Spleen (tissue), 11 donors: ENCODE results near the gene VSIG10L2. TPM values are rescaled to one million over a fixed set of nuclear protein-coding genes. Genes with fewer than 3 reads are reported as not detected.

Source experiments
- DNase-seq: peaks from one replicate; pipeline ENCODE4 v3.0.0-alpha.2; 2020
- H3K27ac ChIP-seq, 8 donors: fragments of 200-600 bp; sonication (generic) in 7 of 8; 1 replicate in 4 of 8; 2 replicates in 4 of 8; pipeline versions ENCODE4 v1.5.0 to v1.8.0; 2016 to 2021; ENCODE audit warnings: inconsistent platforms in 4 of 8, mild to moderate bottlenecking in 4 of 8, moderate library complexity in 1 of 8
- H3K27me3 ChIP-seq, 7 donors: fragments of 200-600 bp; sonication (generic) in 6 of 7; replicated peaks in 1 of 7; 1 replicate in 4 of 7; 2 replicates in 3 of 7; pipeline versions ENCODE4 v1.5.0 to v1.8.0; 2016 to 2021; ENCODE audit warnings: inconsistent platforms in 3 of 7, mild to moderate bottlenecking in 1 of 7
- H3K36me3 ChIP-seq, 6 donors: fragments of 200-600 bp; sonication (generic) in 5 of 6; 1 replicate in 4 of 6; 2 replicates in 2 of 6; pipeline versions ENCODE4 v1.5.0 to v1.8.0; 2016 to 2021; ENCODE audit warnings: inconsistent platforms in 2 of 6
- H3K4me1 ChIP-seq, 6 donors: fragments of 200-600 bp; sonication (generic) in 5 of 6; 1 replicate in 3 of 6; 2 replicates in 3 of 6; pipeline versions ENCODE4 v1.5.0 to v1.8.0; 2016 to 2021; ENCODE audit warnings: inconsistent platforms in 3 of 6
- H3K4me3 ChIP-seq, 8 donors: fragments of 200-600 bp; sonication (generic) in 7 of 8; 1 replicate in 4 of 8; 2 replicates in 4 of 8; pipeline versions ENCODE4 v1.5.0 to v1.8.0; 2016 to 2021; ENCODE audit warnings: inconsistent platforms in 4 of 8, mild to moderate bottlenecking in 4 of 8, moderate library complexity in 2 of 8
- H3K9me3 ChIP-seq, 8 donors: fragments of 200-600 bp; sonication (generic) in 7 of 8; 1 replicate in 4 of 8; 2 replicates in 4 of 8; pipeline versions ENCODE4 v1.5.0 to v1.8.0; 2016 to 2021; ENCODE audit warnings: inconsistent platforms in 4 of 8
- CTCF ChIP-seq, 11 experiments: fragments of 200-600 bp in 7 of 11; fragments of 450-650 bp in 4 of 11; sonication (generic) in 4 of 11; IDR thresholded peaks in 8 of 11; conservative IDR thresholded peaks in 3 of 11; 1 replicate in 7 of 11; 2 replicates in 4 of 11; pipeline versions ENCODE4 v1.4.0 to v1.8.0; 2016 to 2021; ENCODE audit warnings: antibody characterized with exemption in 11 of 11, inconsistent platforms in 4 of 11, mild to moderate bottlenecking in 1 of 11
- POLR2A ChIP-seq, 3 donors: fragments of 450-650 bp; IDR thresholded peaks; one replicate each; pipeline ENCODE4 v1.5.1; 2017; ENCODE audit warnings: antibody characterized with exemption in 3 of 3, mild to moderate bottlenecking in 1 of 3
- POLR2AphosphoS5 ChIP-seq, 3 donors: sonication (generic); formaldehyde crosslinking; IDR thresholded peaks; one replicate each; pipeline ENCODE4 v1.5.1; 2017; ENCODE audit warnings: antibody characterized with exemption in 3 of 3
- WGBS, 5 donors: extraction: QIAGEN DNeasy Blood & Tissue Kit in 3 of 5; methylation state at CpG; one replicate each; pipeline versions ENCODE4 v1.1.5 to v1.1.7; 2013 to 2018; 5-methylcytosine and 5-hydroxymethylcytosine counted together
- intact Hi-C: fragments of 100-400 bp; cut with DNase I; formaldehyde crosslinking; loops from one replicate; pipeline ENCODE4 v1.15.0; 2023; ENCODE audit warnings: low total_unique reads
- polyA plus RNA-seq, 3 donors: library from polyadenylated mRNA; stranded (reverse); fragments of 200-250 nt; gene quantifications; one replicate each; pipeline ENCODE4 v1.2.1, GENCODE V29; 2013
- total RNA-seq, 7 donors: library from RNA; depleted of rRNA in 3 of 7; stranded (reverse); fragments of >200 nt in 3 of 7; fragmentation: NEBNext Ultra II Directional in 4 of 7; extraction: Animal tissue kit (Norgen Biotek cat#: 25700) in 4 of 7; gene quantifications; one replicate each; pipeline versions ENCODE4 v1.1.0 to v1.2.1, GENCODE V29; 2016 to 2021
- donor health status: healthy with polysubstance abuse.
- donor health status: DM: no; HTN: no; CAD: no; lungs with moderate emphysema.
- donor health status: DM: no; HTN: no; CAD: no.
- donor health status: Bipolar disorder and iron deficiency.
- donor health status: healthy.
- donor health status: DM: no; HTN: no; CAD: no.
- donor health status: DM: yes; HTN: yes; CAD: no.

The VSIG10L2 gene
- total and polyA plus RNA-seq, 10 donors, result 1.2 to 7.1 (median 3.1) TPM; not detected in 1

- intact Hi-C loops, result no loop called here
- DNase-seq, result no peak
- H3K4me3 ChIP-seq, result no peak overlapping the region
- H3K36me3 ChIP-seq, result no peaks in the 10 kb centered on the region
- no peaks in the 10 kb centered on the region for H3K9me3 ChIP-seq
- H3K27ac ChIP-seq, result no peak overlapping the region
- 42 to 83% (median 76%) methylated on average over 2 of the region's 2 CpGs for WGBS, 5 donors
- peaks cover 0 to 19% (median 0%) of the 10 kb centered on the region in 7 donors for H3K27me3 ChIP-seq
- H3K4me1 ChIP-seq, result peaks cover 0 to 4% (median 0%) of the 10 kb centered on the region in 6 donors
- TF ChIP-seq CTCF (IDR thresholded peaks at IDR 0.05 in 8 of 11, conservative IDR thresholded peaks at IDR 0.05 in 3 of 11), result no peak
- TF ChIP-seq POLR2AphosphoS5 (IDR thresholded peaks at IDR 0.05), result no peak
- TF ChIP-seq POLR2A (IDR thresholded peaks at IDR 0.05), result no peak
Measured at GRCh38 chr11:125955856-125956255, 10.0 kb downstream of the VSIG10L2 start.

GRCh38 chr11:125956391-125957134 is 10.7 kb downstream of the VSIG10L2 start:
- DNase-seq, result peak; percentile 60
- TF ChIP-seq CTCF (IDR thresholded peaks at IDR 0.05 in 8 of 11, conservative IDR thresholded peaks at IDR 0.05 in 3 of 11) (no peak), POLR2A (IDR thresholded peaks at IDR 0.05) (no peak), POLR2AphosphoS5 (IDR thresholded peaks at IDR 0.05) (no peak)
- no peaks in the 10 kb centered on the region for H3K36me3 ChIP-seq
- H3K27me3 ChIP-seq, result peaks cover 0 to 14% (median 0%) of the 10 kb centered on the region in 7 donors
- peaks cover 0 to 1% (median 0%) of the 10 kb centered on the region in 8 donors for H3K9me3 ChIP-seq
- H3K27ac ChIP-seq, result no peak overlapping the region
- intact Hi-C loops, result no loop called here
- no peak overlapping the region for H3K4me3 ChIP-seq
- 85 to 91% (median 89%) methylated on average over 22 of the region's 22 CpGs for WGBS, 5 donors
- H3K4me1 ChIP-seq, result peaks cover 0 to 4% (median 0%) of the 10 kb centered on the region in 6 donors

- peaks cover 0 to 4% (median 0%) of the 10 kb centered on the region in 6 donors for H3K4me1 ChIP-seq
- TF ChIP-seq POLR2AphosphoS5 (IDR thresholded peaks at IDR 0.05) (no peak), POLR2A (IDR thresholded peaks at IDR 0.05) (no peak), CTCF (IDR thresholded peaks at IDR 0.05 in 8 of 11, conservative IDR thresholded peaks at IDR 0.05 in 3 of 11) (no peak)
- 82 to 88% (median 86%) methylated on average over 14 of the region's 14 CpGs for WGBS, 5 donors
- no peaks in the 10 kb centered on the region for H3K36me3 ChIP-seq
- H3K4me3 ChIP-seq, result no peak overlapping the region
- intact Hi-C loops, result no loop called here
- peaks cover 0 to 14% (median 0%) of the 10 kb centered on the region in 7 donors for H3K27me3 ChIP-seq
- DNase-seq, result no peak
- H3K27ac ChIP-seq, result no peak overlapping the region
- peaks cover 0 to 13% (median 8%) of the 10 kb centered on the region in 8 donors for H3K9me3 ChIP-seq
Measured at GRCh38 chr11:125957618-125958332, 11.9 kb downstream of the VSIG10L2 start.

GRCh38 chr11:125958872-125959400 is 13.1 kb downstream of the VSIG10L2 start:
- 87 to 93% (median 88%) methylated on average over 4 of the region's 4 CpGs for WGBS, 5 donors
- TF ChIP-seq POLR2A (IDR thresholded peaks at IDR 0.05), result no peak
- no peak for TF ChIP-seq POLR2AphosphoS5 (IDR thresholded peaks at IDR 0.05)
- TF ChIP-seq CTCF (IDR thresholded peaks at IDR 0.05 in 8 of 11, conservative IDR thresholded peaks at IDR 0.05 in 3 of 11), result no peak
- no peaks in the 10 kb centered on the region for H3K36me3 ChIP-seq
- H3K4me3 ChIP-seq, result no peak overlapping the region
- no peak for DNase-seq
- peaks cover 0 to 24% (median 14%) of the 10 kb centered on the region in 8 donors for H3K9me3 ChIP-seq
- H3K27me3 ChIP-seq, result peaks cover 0 to 6% (median 0%) of the 10 kb centered on the region in 7 donors
- intact Hi-C loops, result no loop called here
- H3K4me1 ChIP-seq, result no peaks in the 10 kb centered on the region
- no peak overlapping the region for H3K27ac ChIP-seq
